ENCODE measurements around the gene SH3PXD2A. TPM values are rescaled to one million over a fixed set of nuclear protein-coding genes. Genes with fewer than 3 reads are reported as not detected.

The SH3PXD2A gene
- polyA plus RNA-seq, 4 donors: 29.3 to 31.7 (median 30.5) TPM

DNA sequence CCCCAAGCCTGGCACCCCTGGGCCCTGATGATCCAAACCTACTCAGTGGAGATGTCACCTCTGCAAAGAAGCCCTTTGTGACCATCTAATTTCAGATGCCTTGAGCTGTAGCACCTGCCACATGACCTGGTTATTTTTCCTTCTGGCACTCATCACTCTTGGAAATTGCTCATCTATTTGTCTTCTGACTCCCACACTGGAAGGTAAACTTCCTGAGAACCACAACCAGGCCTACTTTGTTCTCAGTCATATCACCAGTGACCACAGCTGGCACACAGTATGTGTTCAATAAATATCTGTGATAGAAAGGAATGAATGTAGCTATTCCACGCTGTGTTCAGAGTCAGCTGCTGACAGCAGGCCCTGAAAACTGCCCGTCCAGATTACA lies 97.1 kb downstream of the SH3PXD2A start:
- DNase-seq (ENCODE audit: low read depth in 4 of 4, low spot score in 3 of 4): no peak

DNA sequence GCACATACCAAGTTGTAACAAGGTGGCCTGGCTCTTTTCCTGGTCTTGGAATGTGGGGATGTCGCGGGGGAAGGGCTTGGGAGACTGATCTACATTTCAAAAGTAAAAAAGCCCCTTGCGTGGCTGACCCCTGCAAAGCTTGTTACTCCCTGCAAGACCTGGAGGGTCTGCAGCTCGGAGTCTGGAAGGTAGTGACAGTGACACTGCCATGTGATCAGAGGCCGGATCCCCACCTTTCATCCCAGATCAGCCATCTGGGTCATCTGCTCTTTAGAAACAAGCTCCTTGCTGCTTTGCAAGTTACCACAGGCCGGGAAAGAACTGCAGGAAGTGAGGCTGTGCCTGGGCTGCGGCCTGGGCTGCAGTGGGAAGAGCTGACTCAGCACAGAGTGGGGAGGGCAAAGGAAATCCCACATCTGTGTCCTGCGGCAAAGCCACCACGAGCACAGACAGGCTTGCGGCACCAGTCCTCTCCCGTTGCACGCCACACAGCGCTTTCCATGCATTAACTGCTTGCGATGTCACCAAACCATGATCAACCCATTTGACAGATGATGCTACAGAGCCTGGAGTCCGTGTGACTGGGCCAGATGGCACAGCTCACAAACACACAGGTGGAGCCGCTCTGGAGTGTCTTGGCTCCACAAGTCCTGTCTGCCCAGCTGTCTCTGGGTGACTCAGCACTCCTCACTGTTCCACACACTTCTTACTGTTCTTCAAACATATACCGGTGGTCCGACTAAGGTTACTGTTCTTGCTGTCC lies 97.7 kb downstream of the SH3PXD2A start:
- no peak for DNase-seq (ENCODE audit: low read depth in 4 of 4, low spot score in 3 of 4)

DNA sequence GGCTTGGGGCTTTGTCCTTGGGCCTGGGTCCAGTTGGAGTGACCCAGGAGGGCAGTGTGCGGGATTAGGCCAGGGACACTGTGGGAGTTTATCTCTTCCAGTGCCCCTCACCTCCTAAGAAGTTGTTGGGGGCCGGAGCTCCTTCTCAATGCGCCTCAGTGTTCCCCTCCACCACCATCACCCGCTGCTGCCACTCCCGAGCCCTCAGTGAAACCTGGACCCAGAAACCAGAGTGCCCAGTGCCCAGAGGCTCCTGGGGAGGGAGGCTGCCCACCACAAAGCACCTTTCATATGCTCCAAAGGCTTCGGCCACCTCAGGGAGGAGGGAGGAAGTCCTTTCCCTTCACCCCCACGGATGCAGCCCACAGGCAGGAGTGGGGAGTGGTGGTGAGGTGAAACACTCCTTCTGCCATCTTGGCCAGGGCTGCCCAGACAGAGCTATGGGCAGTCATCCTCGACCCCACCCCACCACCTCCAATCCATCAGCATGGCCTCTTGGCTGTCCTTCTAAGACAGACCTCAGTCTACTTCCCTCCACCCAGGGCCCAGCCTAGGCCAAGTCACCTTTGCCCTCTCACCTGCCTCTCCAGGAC lies 99.0 kb downstream of the SH3PXD2A start:
- no peak for DNase-seq (ENCODE audit: low read depth in 4 of 4, low spot score in 3 of 4)

DNA sequence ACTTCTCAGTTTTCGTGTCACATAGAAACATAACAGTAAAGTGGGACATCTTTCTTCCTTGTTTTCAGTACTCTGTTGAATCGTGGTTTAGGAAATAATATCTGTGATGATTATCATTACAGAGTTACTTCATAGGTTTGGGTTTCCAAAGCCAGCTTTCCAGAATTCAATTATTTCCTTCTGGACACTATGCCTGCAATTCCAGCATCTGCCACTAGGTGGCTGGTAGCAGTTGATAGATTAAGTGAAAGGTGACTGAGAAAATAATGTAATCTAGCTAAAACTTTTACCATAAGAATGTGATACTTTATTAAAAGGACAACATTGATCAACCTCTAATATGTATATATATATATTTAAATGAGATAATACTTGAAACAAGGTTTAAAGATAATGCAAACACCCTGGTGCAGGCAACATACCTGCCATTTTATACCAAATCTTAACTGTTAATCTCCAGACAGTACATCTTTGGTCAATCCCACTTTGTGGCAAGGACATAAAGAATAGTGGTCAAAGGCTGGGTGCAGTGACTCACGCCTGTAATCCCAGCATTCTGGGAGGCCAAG lies 102.6 kb downstream of the SH3PXD2A start:
- DNase-seq (ENCODE audit: low read depth in 4 of 4, low spot score in 3 of 4): no peak

DNA sequence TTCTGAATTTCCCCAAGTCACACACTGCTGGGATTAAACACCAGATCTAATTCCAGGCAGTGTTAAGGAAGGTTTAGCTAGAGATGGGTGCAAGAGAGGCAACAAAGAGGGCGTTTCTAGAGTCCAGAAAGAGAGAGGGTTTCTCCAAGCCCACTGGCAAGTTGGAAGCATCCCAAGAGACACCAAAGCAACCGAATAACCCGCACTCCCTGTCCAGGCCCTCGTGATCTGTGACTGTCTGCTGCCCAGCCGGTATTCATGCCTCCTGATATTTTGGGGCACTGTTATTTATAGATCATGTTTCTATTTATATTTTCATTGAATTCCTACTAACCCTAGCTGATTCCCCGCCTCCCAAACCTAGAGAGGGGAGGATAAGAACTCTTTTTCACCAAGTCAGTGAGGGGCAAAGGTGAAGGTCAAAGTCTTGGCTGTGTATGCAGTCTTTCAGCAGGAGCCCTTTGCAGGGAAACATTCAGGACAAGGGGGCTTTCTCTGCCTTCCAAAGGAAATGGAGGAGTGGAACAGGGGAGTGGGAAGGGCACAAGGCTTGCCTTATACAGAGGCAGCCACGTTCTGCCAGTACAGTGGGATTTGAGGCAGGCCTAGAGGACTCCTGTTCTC lies 103.6 kb downstream of the SH3PXD2A start:
- no peak for DNase-seq (ENCODE audit: low read depth in 4 of 4, low spot score in 3 of 4)

DNA sequence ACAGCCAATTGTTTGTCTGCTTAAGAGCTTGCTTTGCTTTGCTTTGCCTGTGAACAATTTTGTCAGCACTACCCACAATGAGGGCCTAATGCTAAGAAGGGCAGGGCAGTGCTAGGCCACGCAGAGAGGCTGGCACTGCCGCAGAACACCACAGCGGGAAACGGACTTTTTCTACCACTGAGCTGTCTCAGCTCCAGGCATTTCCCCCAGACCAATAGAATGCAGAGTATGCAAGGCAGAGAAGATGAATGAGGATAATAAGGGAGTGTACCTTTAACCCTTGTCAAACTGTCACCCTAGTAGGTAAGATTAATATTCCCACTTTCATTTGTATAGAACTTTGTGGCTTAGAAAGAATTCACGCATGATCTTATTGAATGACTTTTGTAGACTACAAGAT lies 104.5 kb downstream of the SH3PXD2A start:
- no peak for DNase-seq (ENCODE audit: low read depth in 4 of 4, low spot score in 3 of 4)

- no peak for DNase-seq (ENCODE audit: low read depth in 4 of 4, low spot score in 3 of 4)
Measured at GRCh38 chr10:103749779-103750178, 105.6 kb downstream of the SH3PXD2A start.

DNA sequence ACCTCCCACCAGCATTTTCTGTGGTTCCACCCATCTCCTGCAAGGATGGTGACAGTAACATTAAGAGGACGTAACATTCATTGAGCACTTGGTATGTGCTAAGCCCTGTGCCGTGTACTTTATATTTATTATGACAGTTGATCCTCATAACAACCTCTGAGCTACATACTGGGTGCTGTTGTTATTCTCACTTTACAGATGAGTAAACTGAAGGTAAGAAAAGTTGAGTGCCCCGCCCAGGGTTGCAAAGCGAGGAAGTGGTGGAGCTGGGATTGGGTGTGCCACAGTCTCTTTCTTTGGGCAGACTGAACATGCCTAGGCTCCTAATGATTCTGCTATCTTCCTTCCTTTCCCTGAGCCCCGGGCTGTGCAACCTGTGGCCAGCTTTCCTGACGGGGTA lies 107.4 kb downstream of the SH3PXD2A start:
- DNase-seq (ENCODE audit: low read depth in 4 of 4, low spot score in 3 of 4): no peak

- DNase-seq (ENCODE audit: low read depth in 4 of 4, low spot score in 3 of 4): no peak
Measured at GRCh38 chr10:103747193-103747865, 108.0 kb downstream of the SH3PXD2A start.

DNA sequence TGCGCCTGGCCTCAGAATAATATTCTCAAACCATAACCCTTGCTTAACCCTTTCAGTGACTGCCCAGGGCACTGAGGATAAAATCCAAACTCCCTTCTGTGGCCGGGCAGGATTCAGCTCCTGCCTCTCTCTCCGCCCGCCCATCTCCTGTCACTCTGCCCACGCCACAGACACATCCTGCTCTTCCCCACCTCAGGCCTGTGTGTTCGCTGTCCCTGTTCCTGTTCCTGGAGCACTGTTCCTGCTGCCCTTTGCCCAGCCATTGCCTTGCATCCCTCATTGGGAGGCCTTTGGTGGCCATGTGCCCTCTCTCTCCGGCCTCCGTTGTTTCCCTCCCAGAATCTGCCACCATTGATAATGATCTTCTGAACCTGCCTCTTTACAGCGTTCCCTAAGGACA lies 108.8 kb downstream of the SH3PXD2A start:
- no peak for DNase-seq (ENCODE audit: low read depth in 4 of 4, low spot score in 3 of 4)

DNA sequence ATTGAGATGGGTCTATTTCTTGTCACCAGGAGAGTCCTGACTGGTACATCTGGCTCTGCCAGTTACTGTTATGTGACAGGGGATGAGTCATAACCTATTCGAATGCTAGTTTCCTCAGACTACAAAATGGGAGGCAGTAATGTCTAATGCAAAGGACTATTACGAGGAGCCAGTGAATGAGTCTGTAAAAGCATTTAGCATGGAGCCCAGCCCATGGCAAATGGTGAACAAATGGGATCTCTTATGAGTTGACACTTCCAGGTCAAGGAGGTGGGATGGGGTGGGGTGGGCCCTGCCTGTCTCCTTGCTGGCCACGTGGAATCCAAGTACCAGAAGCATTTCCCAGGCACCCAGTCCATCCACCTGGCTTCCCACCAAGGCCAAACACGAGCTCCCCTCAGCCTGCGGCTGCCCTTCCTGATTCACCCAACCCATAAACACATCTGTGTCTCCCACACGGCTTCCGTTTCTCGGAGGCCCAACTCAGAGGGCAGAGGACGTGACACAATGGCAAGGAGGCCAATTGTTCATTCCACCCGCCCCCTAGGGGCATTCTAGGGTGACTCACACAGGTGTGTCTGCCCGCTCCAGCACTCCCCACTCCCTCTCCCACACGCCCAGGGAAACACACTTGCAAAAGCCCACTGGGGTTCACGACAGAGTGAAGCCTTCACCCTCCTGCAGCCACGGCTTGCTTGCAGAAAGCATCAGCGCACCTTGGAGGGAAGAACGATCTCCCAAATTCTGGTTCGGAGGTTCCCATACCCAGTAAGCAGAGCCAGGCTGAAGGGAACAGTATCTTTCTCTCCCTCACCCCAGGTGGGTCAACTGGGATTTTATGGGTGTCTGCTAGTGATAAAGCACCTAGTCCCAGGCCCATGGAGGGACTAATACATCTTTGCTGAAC lies 109.8 kb downstream of the SH3PXD2A start:
- DNase-seq (ENCODE audit: low read depth in 4 of 4, low spot score in 3 of 4): no peak

GRCh38 chr10:103742824-103743223 lies 112.6 kb downstream of the SH3PXD2A start:
- no peak for DNase-seq (ENCODE audit: low read depth in 4 of 4, low spot score in 3 of 4)

DNA sequence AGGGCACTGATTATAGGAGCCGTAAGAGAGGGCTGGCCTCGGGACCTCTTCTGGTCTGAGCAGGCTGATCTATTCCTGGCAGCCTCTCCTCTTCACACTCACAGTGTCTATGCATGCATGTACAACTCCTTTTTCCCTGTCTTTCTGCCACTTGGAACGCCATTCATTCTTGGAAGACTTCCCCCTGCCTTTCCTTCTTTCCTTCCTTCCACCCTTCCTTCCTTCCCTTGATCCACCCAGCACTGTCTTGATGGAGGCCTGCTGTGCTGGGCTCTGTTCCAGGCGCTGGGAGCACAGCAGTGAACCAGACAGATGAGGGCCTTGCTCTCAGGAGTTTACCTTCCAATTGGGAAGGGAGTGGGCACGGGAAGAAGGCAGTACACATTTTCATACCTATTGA lies 114.8 kb downstream of the SH3PXD2A start:
- no peak for DNase-seq (ENCODE audit: low read depth in 4 of 4, low spot score in 3 of 4)

DNA sequence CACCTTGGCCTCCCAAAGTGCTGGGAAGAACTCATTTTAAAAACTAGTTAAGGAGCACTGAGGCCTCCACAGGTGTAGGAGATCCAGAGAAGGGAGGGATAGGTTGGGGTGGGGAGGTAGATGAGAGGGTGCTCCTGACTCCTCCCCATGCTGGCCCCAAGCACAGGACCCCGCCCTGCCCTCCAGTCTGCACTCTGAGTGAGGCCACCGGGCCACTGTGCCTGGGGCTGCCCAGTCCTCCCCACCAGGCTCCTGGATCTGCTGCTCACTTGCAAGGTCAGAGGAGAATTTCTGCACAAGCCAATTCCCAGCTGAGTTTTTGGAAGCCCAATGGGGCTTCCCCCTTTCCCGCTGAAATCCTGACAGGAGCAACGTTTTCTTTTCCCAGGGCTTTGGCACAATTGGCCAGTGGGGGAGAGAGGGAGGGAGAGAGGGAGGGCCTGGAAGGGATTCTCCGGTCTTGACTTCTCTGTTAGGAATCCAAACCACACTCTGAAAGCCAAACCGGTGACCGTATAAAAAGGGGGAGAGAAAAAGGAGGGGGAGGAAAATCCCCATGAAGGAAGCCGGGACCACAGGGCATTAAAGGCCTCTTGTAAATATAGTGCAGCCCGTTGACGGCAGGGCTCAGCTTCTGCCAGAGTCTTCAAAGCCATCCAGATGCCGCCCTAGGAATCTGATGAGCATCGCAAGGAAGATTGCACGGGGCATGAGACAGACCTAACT lies 116.2 kb downstream of the SH3PXD2A start:
- no peak for DNase-seq (ENCODE audit: low read depth in 4 of 4, low spot score in 3 of 4)

GRCh38 chr10:103737735-103738367 lies 117.5 kb downstream of the SH3PXD2A start:
- DNase-seq (ENCODE audit: low read depth in 4 of 4, low spot score in 3 of 4): no peak

DNA sequence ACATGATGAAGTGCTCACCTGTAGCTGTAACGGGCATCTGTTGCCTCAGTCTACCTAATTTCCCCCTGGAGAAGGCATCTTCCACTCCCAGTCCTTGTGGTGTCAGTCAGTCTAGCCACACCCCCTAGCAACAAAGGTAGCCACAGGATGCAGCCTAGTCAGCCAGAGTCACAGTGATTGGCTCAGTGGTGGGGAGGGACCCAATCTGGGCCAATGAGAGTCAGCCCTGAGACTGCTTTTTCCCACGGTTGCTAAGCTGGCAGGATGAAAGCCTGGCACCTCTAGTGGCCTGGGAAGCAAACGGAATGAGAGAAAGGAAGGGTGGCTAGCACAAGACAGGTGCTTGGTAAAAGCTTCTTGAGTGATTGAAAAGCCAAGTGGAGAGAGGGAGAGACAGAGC lies 118.6 kb downstream of the SH3PXD2A start:
- no peak for DNase-seq (ENCODE audit: low read depth in 4 of 4, low spot score in 3 of 4)

DNA sequence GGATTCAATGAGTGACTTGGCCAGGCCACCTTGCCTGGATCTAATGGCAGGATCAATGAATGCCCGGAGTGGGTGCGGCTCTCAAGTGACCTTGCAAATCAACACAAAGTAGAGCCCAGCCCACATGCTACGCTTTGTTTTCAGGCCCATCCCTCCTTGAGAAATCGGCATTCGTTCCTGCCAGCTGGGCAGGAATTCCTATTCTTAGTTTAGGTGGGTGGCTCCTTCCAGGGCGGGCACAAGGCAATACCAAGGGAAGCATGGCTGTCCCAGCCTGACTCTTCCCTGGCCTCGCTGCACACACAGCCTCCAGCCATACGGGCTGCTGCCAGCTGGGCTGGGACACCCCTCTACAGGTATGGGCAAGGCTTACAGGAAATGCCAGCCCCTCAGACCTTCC lies 119.3 kb downstream of the SH3PXD2A start:
- DNase-seq (ENCODE audit: low read depth in 4 of 4, low spot score in 3 of 4): no peak

DNA sequence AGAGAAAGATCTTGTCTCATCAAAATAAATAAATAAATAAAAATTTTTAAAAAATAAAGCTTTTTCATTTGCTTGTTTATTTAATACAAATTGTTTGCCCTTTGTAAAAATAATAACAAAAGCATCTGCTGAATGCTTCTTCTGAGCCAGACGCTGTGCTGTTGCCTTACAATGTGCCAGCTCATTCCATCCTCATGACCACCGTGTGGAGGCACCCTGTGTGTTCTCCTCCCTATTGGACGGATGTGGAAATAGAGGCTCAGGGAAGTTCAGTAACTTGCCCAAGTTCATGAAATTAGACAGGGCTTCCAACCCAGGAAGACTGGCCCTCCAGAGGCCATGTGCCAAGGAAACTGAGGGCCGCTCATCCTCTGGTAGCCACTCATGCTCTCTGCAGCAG lies 120.6 kb downstream of the SH3PXD2A start:
- no peak for DNase-seq (ENCODE audit: low read depth in 4 of 4, low spot score in 3 of 4)

DNA sequence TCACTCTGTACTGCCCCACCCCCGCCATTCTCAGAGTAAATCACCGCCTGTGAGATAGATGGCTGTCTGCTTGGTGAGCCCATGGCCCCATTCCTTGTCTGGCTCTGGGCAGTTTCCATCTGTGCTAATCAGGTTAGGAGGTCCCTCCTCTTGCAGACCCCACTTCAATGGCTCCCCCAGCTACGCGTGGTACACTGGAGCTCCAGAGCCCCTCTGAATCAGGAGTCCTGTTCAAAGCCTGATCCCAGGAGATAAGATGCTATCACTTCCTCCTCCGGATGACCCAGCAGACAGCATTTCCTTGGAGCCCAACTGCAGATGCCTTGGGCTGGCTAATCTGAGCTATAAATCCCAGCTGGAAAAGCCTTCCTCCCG lies 122.3 kb downstream of the SH3PXD2A start:
- no peak for DNase-seq (ENCODE audit: low read depth in 4 of 4, low spot score in 3 of 4)

Measured in right renal pelvis (tissue), 4 donors.